HepG2 (cell line): Measurements from ENCODE around the gene PRMT7. TPM values are rescaled to one million over a fixed set of nuclear protein-coding genes. Genes with fewer than 3 reads are reported as not detected.

Experiments used
- ATAC-seq: fragments of 200-7000 bp; cut with Tn5 transposase; 3 replicates; pipeline ENCODE4 v1.9.1; 2020; ENCODE audit warnings: mild to moderate bottlenecking, moderate library complexity
- BruUV-seq: library from RNA; stranded (reverse); fragments of 400-500 nt; replicated peaks from 2 replicates; lab custom pipeline; 2021; lab: Mats Ljungman, UMichigan
- CTCF ChIA-PET: fragments of 300-600 bp; formaldehyde crosslinking; extraction: SDS; loops from one replicate; lab custom pipeline; 2021; ENCODE audit warnings: low total read pairs, inconsistent platforms, low intra/inter-chr PET ratio; lab: Yijun Ruan, JAX
- POLR2A ChIA-PET: fragments of 350-600 bp; sonication (Branson Sonifier 250); formaldehyde crosslinking; loops from one replicate; lab custom pipeline; 2020; ENCODE audit warnings: antibody characterized with exemption, inconsistent platforms; lab: Yijun Ruan, JAX
- DNase-seq: peaks from one replicate; pipeline ENCODE4 v3.0.0-alpha.2; 2015; ENCODE audit warnings: low spot score
- FAIRE-seq: peaks from 3 replicates; lab custom pipeline; 2011; peaks lifted over from hg19 to GRCh38; lab: Jason Lieb, UNC
- H2AFZ ChIP-seq: one replicate; pipeline ENCODE4 v1.6.1; 2011; ENCODE audit warnings: low read length, inconsistent platforms
- H3K27ac ChIP-seq: fragments of 300-600 bp; 3 replicates; pipeline ENCODE4 v1.8.0; 2011; ENCODE audit warnings: mixed run types, mild to moderate bottlenecking, mixed read lengths, low read length, inconsistent platforms; ENCODE audit not compliant: insufficient read depth; ENCODE audit errors: extremely low read length
- H3K27me3 ChIP-seq, 2 experiments: fragments of 200-600 bp in 1 of 2; 2 replicates in 1 of 2; 3 replicates in 1 of 2; pipeline versions ENCODE4 v1.6.0 to v1.8.0; 2011; ENCODE audit warnings: low read length in 2 of 2, mild to moderate bottlenecking in 2 of 2, moderate library complexity in 2 of 2, inconsistent platforms in 1 of 2; ENCODE audit not compliant: insufficient read depth in 2 of 2, control insufficient read depth in 1 of 2
- H3K36me3 ChIP-seq, 2 experiments: fragments of 200-600 bp in 1 of 2; replicated peaks in 1 of 2; 2 replicates in 1 of 2; 3 replicates in 1 of 2; pipeline versions ENCODE4 v1.5.1 to v1.8.0; 2011; ENCODE audit warnings: low read length in 2 of 2, inconsistent platforms in 1 of 2; ENCODE audit not compliant: insufficient read depth in 2 of 2, control insufficient read depth in 1 of 2
- H3K4me1 ChIP-seq: 2 replicates; pipeline ENCODE4 v1.5.1; 2012; ENCODE audit warnings: low read length, inconsistent platforms; ENCODE audit not compliant: insufficient read depth
- H3K4me2 ChIP-seq: 2 replicates; pipeline ENCODE4 v1.6.0; 2011; ENCODE audit warnings: low read depth, low read length, inconsistent platforms
- H3K4me3 ChIP-seq, 3 experiments: fragments of 200-600 bp in 1 of 3; sonication (generic), shearing (Covaris generic) in 1 of 3; replicated peaks in 1 of 3; 2 replicates each; pipeline ENCODE4 v1.5.1; 2011 to 2016; ENCODE audit warnings: low read length in 3 of 3, inconsistent platforms in 2 of 3, low read depth in 2 of 3, mild to moderate bottlenecking in 2 of 3, control low read depth in 1 of 3, mixed read lengths in 1 of 3; ENCODE audit not compliant: insufficient read depth in 1 of 3
- H3K79me2 ChIP-seq: one replicate; pipeline ENCODE4 v1.6.1; 2011; ENCODE audit warnings: low read length, inconsistent platforms; ENCODE audit not compliant: insufficient read depth
- H3K9ac ChIP-seq: 2 replicates; pipeline ENCODE4 v1.6.0; 2011; ENCODE audit warnings: mild to moderate bottlenecking, low read depth, low read length, inconsistent platforms; ENCODE audit not compliant: insufficient read depth
- H3K9me3 ChIP-seq: 2 replicates; pipeline ENCODE4 v1.5.1; 2012; ENCODE audit warnings: mild to moderate bottlenecking, low read length
- H4K20me1 ChIP-seq: 2 replicates; pipeline ENCODE4 v1.6.0; 2011; ENCODE audit warnings: inconsistent platforms, mild to moderate bottlenecking, low read length, moderate library complexity; ENCODE audit not compliant: insufficient read depth
- AGO2 ChIP-seq: fragments of 200-400 bp; formaldehyde crosslinking; optimal IDR thresholded peaks from 2 replicates; pipeline ENCODE3; 2017; ENCODE audit warnings: mild to moderate bottlenecking, low read depth, low read length, moderate library complexity
- CAMTA2 ChIP-seq: sonication (generic); formaldehyde crosslinking; IDR thresholded peaks from 2 replicates; pipeline ENCODE4 v1.4.0; 2020; ENCODE audit warnings: mild to moderate bottlenecking, missing genetic modification reagents, borderline replicate concordance
- FOXK1 ChIP-seq: sonication (generic); formaldehyde crosslinking; IDR thresholded peaks from 2 replicates; pipeline ENCODE4 v1.4.0; 2020; ENCODE audit warnings: low read depth, missing genetic modification reagents, borderline replicate concordance
- NCOR1 ChIP-seq: fragments of 200-600 bp; sonication (generic); IDR thresholded peaks from 2 replicates; pipeline ENCODE4 v1.7.0; 2017; ENCODE audit warnings: antibody characterized with exemption, low read length, borderline replicate concordance
- RFX3 ChIP-seq: IDR thresholded peaks from 2 replicates; pipeline ENCODE4 v1.6.1; 2016; ENCODE audit warnings: missing biosample characterization, missing genetic modification reagents
- SALL1 ChIP-seq: sonication (generic); formaldehyde crosslinking; IDR thresholded peaks from 2 replicates; pipeline ENCODE4 v1.8.0; 2022; ENCODE audit warnings: mild to moderate bottlenecking, missing genetic modification reagents
- SRY ChIP-seq: sonication (generic); formaldehyde crosslinking; IDR thresholded peaks from 2 replicates; pipeline ENCODE4 v1.8.0; 2022; ENCODE audit warnings: mild to moderate bottlenecking, missing genetic modification reagents
- STAG1 ChIP-seq: sonication (generic); formaldehyde crosslinking; IDR thresholded peaks from 2 replicates; pipeline ENCODE4 v1.4.0; 2020; ENCODE audit warnings: missing genetic modification reagents
- TBX2 ChIP-seq: sonication (generic); formaldehyde crosslinking; IDR thresholded peaks from 2 replicates; pipeline ENCODE4 v1.5.0; 2020; ENCODE audit warnings: missing genetic modification reagents, mild to moderate bottlenecking, borderline replicate concordance
- ZMYM3 ChIP-seq: sonication (generic); formaldehyde crosslinking; IDR thresholded peaks from 2 replicates; pipeline ENCODE4 v1.5.1; 2020; ENCODE audit warnings: mild to moderate bottlenecking, missing genetic modification reagents
- ZNF264 ChIP-seq: sonication (generic); formaldehyde crosslinking; IDR thresholded peaks from 2 replicates; pipeline ENCODE4 v1.4.0; 2020; ENCODE audit warnings: missing genetic modification reagents
- ZNF782 ChIP-seq: sonication (generic); formaldehyde crosslinking; IDR thresholded peaks from 2 replicates; pipeline ENCODE4 v1.4.0; 2020; ENCODE audit warnings: missing genetic modification reagents, mild to moderate bottlenecking, borderline replicate concordance
- ZNF850 ChIP-seq: sonication (generic); formaldehyde crosslinking; conservative IDR thresholded peaks from 2 replicates; pipeline ENCODE4 v1.9.0; 2021; ENCODE audit warnings: mild to moderate bottlenecking, missing genetic modification reagents
- ZZZ3 ChIP-seq: sonication (generic); formaldehyde crosslinking; IDR thresholded peaks from 2 replicates; pipeline ENCODE4 v1.4.0; 2020; ENCODE audit warnings: missing genetic modification reagents, mild to moderate bottlenecking, borderline replicate concordance
- WGBS: methylation state at CpG from one replicate; pipeline ENCODE4 v1.1.6; 2017; ENCODE audit warnings: low lambda C conversion rate; 5-methylcytosine and 5-hydroxymethylcytosine counted together
- in situ Hi-C: cut with HindIII; loops from 2 replicates; pipeline ENCODE4 v1.10.0; 2017; ENCODE audit warnings: low pct_unique_long_range_greater_than_20kb; ENCODE audit not compliant: extremely low pct_ligation_motif_present
- intact Hi-C: fragments of 100-400 bp; cut with micrococcal nuclease; formaldehyde crosslinking; loops from one replicate; pipeline ENCODE4 v1.10.0; 2022; ENCODE audit not compliant: unreplicated experiment
- polyA plus RNA-seq, 8 experiments: library from polyadenylated mRNA; depleted of rRNA in 3 of 8; stranded (reverse) in 7 of 8; unstranded in 1 of 8; fragments of >200 nt; fragmentation: Illumina TruSeq in 4 of 8; extraction: Trizol in 4 of 8; gene quantifications; 2 replicates each; pipeline versions ENCODE4 v1.2.1 to v1.2.3, GENCODE V29; 2011 to 2016; ENCODE audit warnings: low read depth in 4 of 8, missing spikeins in 1 of 8, mixed read lengths in 1 of 8; ENCODE audit not compliant: insufficient read depth in 1 of 8
- total RNA-seq, 5 experiments: library from RNA; depleted of rRNA; stranded (reverse); fragments of >200 nt; fragmentation: Illumina TruSeq; extraction: Trizol; gene quantifications; 2 replicates each; pipeline ENCODE4 v1.2.3, GENCODE V29; 2016; ENCODE audit warnings: low read depth in 1 of 5

The PRMT7 gene
- total and polyA plus RNA-seq, 2 of the 13 experiments (the other 11 are each of a cell fraction or from before 2014, with no cell fraction given) = 47.5 to 55.0 TPM

DNA sequence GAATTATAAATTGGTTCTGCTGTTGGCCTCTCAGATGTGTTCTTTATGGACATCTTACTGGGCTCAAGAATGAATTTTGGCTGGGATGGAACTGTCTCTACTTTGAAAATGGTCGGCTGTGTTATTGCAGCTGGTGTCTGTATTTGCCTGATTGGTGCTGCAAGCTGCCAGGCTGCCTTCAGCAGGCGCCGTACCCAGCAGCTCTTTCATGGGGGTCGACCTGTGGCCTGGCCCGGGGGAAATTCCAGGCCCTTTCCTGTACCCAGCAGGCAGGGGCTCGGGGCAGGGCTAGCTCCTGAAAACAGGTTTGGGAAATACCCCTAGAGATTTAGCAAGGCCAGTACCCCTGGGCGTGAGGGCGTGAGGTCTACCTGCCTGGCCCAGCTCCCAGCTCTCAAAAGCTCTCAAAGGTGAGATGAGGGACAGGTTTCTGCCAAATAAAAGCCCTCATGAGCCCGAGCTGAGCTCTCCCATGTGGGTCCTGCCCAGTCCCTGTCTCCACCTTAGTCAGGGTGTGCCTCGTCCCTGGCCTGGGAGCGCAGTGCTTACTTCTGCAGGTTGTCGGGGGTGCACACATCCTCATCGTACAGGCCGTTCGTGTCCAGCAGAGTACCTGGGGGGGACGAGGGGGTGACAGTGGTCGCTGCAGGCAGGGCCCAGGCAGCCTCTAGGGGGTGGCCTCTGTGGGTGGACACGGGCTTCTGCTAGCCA lies 52.3 kb downstream of the PRMT7 start (continued):
- TF ChIP-seq TBX2 (CRISPR knock-in tag) = peak; percentile 4; the same call in 1 of the 2 replicates
- no peak for TF ChIP-seq ZNF264 (CRISPR knock-in tag)
- no peak for TF ChIP-seq ZNF850 (CRISPR knock-in tag)

DNA sequence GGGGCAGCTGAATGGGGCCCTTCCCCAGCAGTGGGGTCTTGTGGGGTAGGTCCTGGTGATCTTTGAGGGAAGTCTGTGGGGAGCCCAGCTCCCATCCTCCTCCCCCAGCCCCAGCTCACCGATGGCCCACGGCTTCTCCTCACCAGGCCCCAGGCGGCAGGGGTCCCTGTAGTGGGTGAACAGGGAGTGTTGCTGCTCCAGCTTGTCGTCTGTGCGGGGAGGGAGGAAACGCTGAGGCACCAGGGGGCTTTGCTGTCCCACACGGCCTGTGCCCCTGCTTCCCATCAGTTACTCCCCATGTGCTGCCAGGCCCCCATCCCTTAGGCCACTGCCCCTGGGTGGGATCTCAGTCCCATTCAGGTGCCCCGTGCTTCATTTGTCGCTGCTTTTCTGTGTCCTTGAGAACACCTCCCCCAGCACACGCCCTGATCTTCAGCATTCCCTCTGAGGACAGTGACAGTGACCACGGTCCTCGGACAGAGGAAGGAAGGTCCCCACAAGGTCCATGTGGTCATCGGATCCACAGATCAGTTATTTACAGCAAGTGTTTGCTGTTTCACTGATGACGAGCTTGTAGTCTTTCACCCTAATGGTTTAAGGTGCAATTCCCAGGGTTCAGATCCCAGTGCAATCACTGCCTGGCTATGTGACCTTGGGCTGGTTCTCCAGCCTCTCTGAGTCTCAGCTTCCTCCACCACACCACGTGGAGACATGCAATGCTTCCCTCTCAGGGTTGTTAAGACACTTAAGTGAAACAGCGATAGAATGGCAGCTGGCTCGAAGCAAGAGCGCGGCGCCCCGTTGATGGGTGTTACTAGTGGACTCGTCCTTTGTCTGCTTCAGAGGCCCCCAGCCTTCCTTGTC lies 53.1 kb downstream of the PRMT7 start:
- Histone ChIP-seq H3K9me3 (no peaks in the 10 kb centered on the region), H4K20me1 (no peaks in the 10 kb centered on the region), H3K27ac (no peak overlapping the region), H3K4me1 (peaks cover 45% of the 10 kb centered on the region), H2AFZ (no peak overlapping the region), H3K79me2 (no peaks in the 10 kb centered on the region), H3K27me3 (peaks cover 6 to 40% of the 10 kb centered on the region in 2 experiments; a peak in 4 of 5 replicates), H3K36me3 (no peaks in the 10 kb centered on the region), H3K4me3 (peak overlapping the region in 1 of 3 experiments; percentile 34; a peak in 1 of 6 replicates), H3K4me2 (peak overlapping the region; percentile 56), H3K9ac (no peak overlapping the region)
- ChIA-PET CTCF (no interaction called here), POLR2A (no interaction called here)
- ATAC-seq (peak; percentile 9), FAIRE-seq (peak; percentile 82), DNase-seq (peak; percentile 48)
- no TSS peak for BruUV-seq
- WGBS = 30% methylated on average over 15 of the region's 22 CpGs
- in situ Hi-C loops = no loop called here
- intact Hi-C loops = no loop called here
- TF ChIP-seq AGO2 (peak; percentile 8), ZMYM3 (CRISPR knock-in tag) (peak; percentile 30; the same call in 1 of the 2 replicates), ZNF782 (CRISPR knock-in tag) (0 out of 2 replicates have a peak, but pooled peaks have one; percentile 59), SALL1 (CRISPR knock-in tag) (peak; percentile 46; the same call in 1 of the 2 replicates), FOXK1 (CRISPR knock-in tag) (peak; percentile 34; the same call in 1 of the 2 replicates), NCOR1 (peak; percentile 33; the same call in 1 of the 2 replicates), ZZZ3 (0 out of 2 replicates have a peak, but pooled peaks have one; percentile 17), CAMTA2 (CRISPR knock-in tag) (no peak), SRY (CRISPR knock-in tag) (0 out of 2 replicates have a peak, but pooled peaks have one; percentile 38), RFX3 (CRISPR knock-in tag) (no peak), STAG1 (no peak)
